Thoracic aorta (tissue), 2 donors: Measurements from ENCODE around the gene TMEM239. TPM values are rescaled to one million over a fixed set of nuclear protein-coding genes. Genes with fewer than 3 reads are reported as not detected.

ENCODE experiments used
- ATAC-seq: fragments of 150-250 bp; one replicate; pipeline ENCODE4 v1.8.0; 2017; ENCODE audit warnings: low read depth; ENCODE audit not compliant: insufficient number of reproducible peaks, low FRiP score
- DNase-seq: peaks from one replicate; pipeline ENCODE4 v3.0.0-alpha.2; 2020; ENCODE audit warnings: low spot score
- H3K27ac ChIP-seq, 2 donors: fragments of 200-600 bp; sonication (generic); 1 replicate in 1 of 2; 2 replicates in 1 of 2; pipeline ENCODE4 v1.5.1; 2016; ENCODE audit warnings: mild to moderate bottlenecking in 2 of 2, moderate library complexity in 2 of 2
- H3K27me3 ChIP-seq: fragments of 200-600 bp; sonication (generic); replicated peaks from 2 replicates; pipeline ENCODE4 v1.6.0; 2016; ENCODE audit warnings: mild to moderate bottlenecking; ENCODE audit not compliant: insufficient read depth
- H3K36me3 ChIP-seq: fragments of 200-600 bp; sonication (generic); one replicate; pipeline ENCODE4 v1.5.1; 2016
- H3K4me1 ChIP-seq, 2 donors: fragments of 200-600 bp; sonication (generic); 1 replicate in 1 of 2; 2 replicates in 1 of 2; pipeline versions ENCODE4 v1.5.1 to v1.6.0; 2016; ENCODE audit warnings: low read depth in 2 of 2, mild to moderate bottlenecking in 1 of 2; ENCODE audit not compliant: control insufficient read depth in 1 of 2
- H3K4me3 ChIP-seq: fragments of 200-600 bp; sonication (generic); 2 replicates; pipeline ENCODE4 v1.5.1; 2016; ENCODE audit warnings: mild to moderate bottlenecking
- H3K9me3 ChIP-seq: fragments of 200-600 bp; sonication (generic); 2 replicates; pipeline ENCODE4 v1.5.1; 2016
- CTCF ChIP-seq: fragments of 200-600 bp; sonication (generic); IDR thresholded peaks from one replicate; pipeline ENCODE4 v1.5.1; 2019; ENCODE audit warnings: antibody characterized with exemption
- total RNA-seq, 2 donors: library from RNA; depleted of rRNA; stranded (reverse); fragments of >200 nt; gene quantifications; one replicate each; pipeline versions ENCODE4 v1.1.0 to v1.2.3, GENCODE V29; 2016

The TMEM239 gene
- total RNA-seq, 2 donors from 2014 or later, result not detected

DNA sequence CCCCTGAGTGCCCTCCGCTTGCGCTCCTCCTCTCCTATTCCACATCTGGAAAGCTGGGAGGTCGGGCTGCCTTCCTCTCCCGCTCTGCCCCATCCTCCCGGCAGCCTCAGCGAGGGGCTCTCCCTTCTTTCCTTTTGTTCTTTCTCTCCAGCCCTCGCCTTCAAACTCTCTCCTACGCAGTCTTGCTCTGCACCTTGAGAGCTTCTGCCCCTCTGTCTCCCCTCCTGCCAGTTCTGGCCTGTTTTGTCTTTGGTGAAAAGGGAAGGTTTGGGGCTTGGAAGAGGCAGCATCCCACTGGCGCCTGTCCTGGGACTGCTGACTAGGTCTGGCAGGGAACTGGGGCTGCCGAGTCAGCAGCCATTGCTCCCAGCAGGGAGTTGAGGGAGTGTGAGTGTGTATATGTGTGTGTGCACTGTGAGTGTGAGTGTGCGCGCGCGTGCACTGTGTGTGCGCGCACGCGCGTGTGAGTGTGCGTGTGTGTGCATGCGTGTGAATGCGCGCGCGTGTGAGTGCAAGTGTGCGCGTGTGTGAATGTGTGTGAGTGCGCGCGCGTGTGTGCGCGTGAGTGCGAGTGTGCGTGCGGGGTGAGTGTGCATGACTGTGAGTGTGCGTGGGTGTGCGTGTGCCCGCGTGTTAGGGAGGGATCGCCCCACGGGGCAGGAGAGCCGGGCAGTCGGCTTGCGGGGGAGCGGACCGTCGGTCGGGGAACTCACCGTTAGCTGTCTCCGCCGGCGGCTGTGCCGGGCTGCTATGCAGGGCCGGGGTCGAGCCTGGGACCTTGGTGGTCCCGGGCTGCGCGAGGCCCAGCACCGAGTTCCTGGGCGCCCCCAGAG, 16.3 kb upstream of the TMEM239 start:
- Histone ChIP-seq H3K27ac (no peak overlapping the region), H3K9me3 (no peaks in the 10 kb centered on the region), H3K27me3 (peaks cover 5% of the 10 kb centered on the region), H3K36me3 (no peaks in the 10 kb centered on the region), H3K4me3 (peak overlapping the region; percentile 45), H3K4me1 (peaks cover 0 to 11% of the 10 kb centered on the region in 2 donors)
- TF ChIP-seq CTCF, result no peak
- no peak for DNase-seq
- ATAC-seq, result no peak

GRCh38 chr20:2800521-2801285, 15.5 kb upstream of the TMEM239 start, which contains the start of gene CPXM1:
Gene CPXM1 (minus strand): TSS chr20:2800627. CDS start chr20:2800572, 55 bp downstream.
- H3K27me3 ChIP-seq, result peaks cover 5% of the 10 kb centered on the region
- H3K9me3 ChIP-seq, result no peaks in the 10 kb centered on the region
- DNase-seq (no peak), ATAC-seq (no peak)
- no peak for TF ChIP-seq CTCF
- H3K27ac ChIP-seq, result no peak within 1 kb of the TSS
- no peaks in the 10 kb centered on the region for H3K36me3 ChIP-seq
- peak within 1 kb of the TSS; percentile 45 for H3K4me3 ChIP-seq
- peaks cover 0 to 16% of the 10 kb centered on the region in 2 donors for H3K4me1 ChIP-seq

GRCh38 chr20:2801286-2801728, 14.9 kb upstream of the TMEM239 start:
- Histone ChIP-seq H3K36me3 (no peaks in the 10 kb centered on the region), H3K9me3 (no peaks in the 10 kb centered on the region), H3K4me3 (peak overlapping the region; percentile 45), H3K27me3 (peaks cover 10% of the 10 kb centered on the region), H3K4me1 (peaks cover 0 to 16% of the 10 kb centered on the region in 2 donors), H3K27ac (no peak overlapping the region)
- DNase-seq (no peak), ATAC-seq (no peak)
- no peak for TF ChIP-seq CTCF

DNA sequence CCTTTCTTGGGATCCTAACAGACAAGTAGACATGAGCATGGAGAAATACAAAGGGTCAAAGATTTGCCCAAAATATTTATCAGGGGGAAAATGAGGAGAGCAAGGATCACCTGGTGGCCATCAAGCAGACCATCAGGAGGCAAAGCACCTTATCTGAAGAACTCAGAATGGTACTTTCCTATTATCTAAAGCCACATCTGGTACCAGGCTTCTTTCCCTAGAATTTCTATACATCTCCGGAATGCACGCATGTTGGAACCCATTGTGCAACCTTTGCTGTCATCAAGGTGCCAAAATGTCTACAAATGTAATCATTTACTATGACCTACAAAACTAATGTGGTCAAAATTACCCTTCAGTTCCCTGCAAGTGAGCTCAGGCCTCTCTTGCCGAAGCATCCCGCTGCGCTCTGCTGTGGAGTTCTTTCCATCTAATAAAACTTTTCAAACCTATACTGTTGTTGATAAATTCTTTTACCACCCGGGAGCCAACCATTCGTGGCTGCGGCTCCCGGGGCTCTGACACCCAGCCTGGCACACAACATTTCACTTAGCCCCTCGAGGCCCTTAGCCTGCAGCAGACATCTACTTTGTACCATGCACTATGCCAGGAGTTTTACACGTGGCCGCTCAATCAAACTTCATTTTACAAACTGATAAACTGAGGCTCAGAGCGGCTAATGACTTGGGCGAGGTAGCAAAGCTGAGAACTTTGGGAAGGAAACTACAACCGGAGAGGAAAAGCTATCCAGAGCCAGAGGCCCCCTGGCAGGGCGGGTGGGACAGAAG, 11.9 kb upstream of the TMEM239 start:
- Histone ChIP-seq H3K9me3 (no peaks in the 10 kb centered on the region), H3K4me1 (peaks cover 0 to 16% of the 10 kb centered on the region in 2 donors), H3K4me3 (no peak overlapping the region), H3K27me3 (peaks cover 11% of the 10 kb centered on the region), H3K36me3 (no peaks in the 10 kb centered on the region), H3K27ac (no peak overlapping the region)
- DNase-seq (no peak), ATAC-seq (no peak)
- no peak for TF ChIP-seq CTCF
